Stimulated activated CD4-positive, alpha-beta T cell treated with anti-CD3 and anti-CD28 coated beads, Interleukin-12 subunit alpha, Interleukin-12 subunit beta, amount 100 ng/mL, for 48 hours (primary cell): Measurements from ENCODE around the gene PTPRS.
"Not testable (repeated sequence)": the region's sequence is repeated elsewhere in the genome, so short reads cannot be mapped to it uniquely, and the experiment has no call there.

Experiments
- DNase-seq, 3 donors: peaks; one replicate each; pipeline ENCODE4 v3.0.0-alpha.2; 2020; ENCODE audit warnings: low read depth in 2 of 3, low spot score in 1 of 3

Gene PTPRS

DNA sequence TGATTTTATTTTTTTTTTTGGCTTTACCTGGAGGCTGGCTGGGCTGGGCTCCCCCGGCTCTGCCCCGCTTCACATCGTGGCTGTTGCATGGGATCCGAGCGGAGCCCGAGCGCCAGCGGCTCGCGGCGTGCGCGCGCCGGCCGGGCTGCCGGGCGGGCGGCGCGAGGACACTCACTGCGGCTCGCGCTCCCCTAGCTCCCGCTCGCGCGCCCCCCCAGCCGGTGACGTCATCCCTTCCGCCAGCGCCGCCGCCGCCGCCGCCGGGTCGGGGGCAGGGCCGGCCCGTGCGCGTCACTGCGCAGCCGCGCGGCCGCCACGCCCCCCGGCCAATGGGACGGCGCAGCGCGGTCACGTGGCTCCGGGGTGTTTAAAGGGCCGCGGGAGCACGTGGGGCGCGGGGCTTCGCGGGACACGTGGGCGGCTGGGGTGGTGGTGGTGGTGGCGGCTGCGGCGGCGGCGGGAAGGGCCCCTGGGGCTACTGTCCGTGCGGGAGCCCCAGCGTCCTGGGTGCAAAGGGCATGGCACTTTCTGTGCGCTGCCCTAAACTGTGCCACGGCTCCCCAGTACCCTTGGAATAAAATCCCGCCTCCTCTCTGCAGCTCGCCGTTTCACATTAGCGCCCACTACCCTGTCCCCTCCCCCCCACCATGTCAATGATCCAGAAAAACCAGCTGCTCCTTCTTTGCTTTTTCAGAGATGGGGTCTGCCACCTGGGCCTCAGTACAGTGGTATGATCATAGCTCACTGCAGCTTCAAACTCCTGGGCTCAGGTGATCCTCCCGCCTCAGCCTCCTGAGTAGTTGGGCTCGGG is at the start of gene PTPRS:
Gene PTPRS, minus strand, starts transcription at position 176 of the 811 bp plus-strand sequence. CDS start 54,672 bp downstream, outside the sequence.
- peak; percentile 23 to 50 (median 49) for DNase-seq

DNA sequence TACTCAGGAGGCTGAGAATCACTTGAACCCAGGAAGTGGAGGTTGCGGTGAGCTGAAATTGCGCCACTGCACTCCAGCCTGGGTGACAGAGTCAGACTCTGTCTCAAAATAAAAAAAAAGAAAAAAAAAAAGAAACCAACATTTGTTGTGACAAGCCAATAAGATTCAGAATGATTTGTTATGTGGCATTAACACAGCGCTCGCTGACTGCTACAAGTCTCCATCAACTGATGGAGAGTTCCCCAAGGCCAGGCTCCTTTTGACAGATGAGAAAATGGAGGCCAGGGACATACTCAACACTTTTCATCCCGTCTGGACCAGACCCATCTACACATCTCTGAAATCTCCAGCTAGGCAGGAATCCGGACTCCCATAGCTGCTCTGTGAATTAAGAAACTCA is 48.7 kb upstream of the PTPRS start:
- DNase-seq, result no peak

DNA sequence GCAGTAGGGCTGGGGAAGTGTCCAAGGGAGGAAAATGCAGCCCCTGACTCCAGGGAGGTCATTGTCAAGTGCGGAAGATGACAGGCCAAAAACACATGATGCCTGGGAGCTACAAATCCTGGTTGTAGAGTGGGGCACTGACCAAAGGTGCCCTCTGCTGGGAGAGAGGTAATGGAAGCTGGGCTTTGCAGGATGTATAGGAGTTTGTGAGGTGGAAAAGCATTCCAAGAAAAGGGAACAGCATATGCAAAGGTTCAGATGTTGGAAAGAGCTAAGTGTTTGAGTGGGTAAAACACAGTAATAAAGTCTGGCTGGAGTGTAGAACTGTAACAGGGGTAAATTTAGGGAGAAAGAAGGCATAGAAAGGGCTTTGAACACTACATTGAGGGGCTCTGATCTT is 46.9 kb upstream of the PTPRS start:
- no peak for DNase-seq

DNA sequence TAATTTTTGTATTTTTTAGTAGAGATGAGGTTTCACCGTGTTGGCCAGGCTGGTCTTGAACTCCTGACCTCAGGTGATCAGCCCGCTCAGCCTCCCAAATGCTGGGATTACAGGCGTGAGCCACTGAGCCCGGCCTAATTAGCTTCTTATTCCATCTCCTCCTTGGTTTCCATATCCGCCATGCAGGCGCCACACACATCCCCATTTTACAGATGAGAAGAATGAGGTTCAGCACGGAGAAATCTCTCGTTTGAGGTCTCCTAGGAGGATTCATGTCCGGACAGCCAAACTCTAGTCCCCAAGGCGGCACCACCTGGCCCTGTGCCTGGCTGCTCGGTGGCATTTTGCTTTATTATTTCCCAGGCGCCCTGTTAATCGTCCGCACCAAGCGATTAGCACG is 46.2 kb upstream of the PTPRS start:
- DNase-seq, result no peak

DNA sequence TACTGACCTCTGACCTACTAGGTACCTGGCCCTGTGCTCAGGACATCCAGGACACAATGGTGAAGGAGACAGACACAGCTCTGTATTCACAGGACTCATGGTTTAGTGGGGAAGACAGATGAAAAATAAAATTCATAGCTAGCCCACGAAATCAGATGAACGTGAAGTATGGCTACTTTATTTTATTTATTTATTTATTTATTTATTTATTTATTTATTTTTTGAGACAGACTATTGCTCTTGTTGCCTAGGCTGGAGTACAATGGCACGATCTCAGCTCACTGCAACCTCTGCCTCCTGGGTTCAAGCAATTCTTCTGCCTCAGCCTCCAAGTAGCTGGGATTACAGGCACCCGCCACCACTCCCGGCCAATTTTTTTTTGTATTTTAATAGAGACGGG is 40.6 kb upstream of the PTPRS start:
- not testable (repeated sequence) for DNase-seq

DNA sequence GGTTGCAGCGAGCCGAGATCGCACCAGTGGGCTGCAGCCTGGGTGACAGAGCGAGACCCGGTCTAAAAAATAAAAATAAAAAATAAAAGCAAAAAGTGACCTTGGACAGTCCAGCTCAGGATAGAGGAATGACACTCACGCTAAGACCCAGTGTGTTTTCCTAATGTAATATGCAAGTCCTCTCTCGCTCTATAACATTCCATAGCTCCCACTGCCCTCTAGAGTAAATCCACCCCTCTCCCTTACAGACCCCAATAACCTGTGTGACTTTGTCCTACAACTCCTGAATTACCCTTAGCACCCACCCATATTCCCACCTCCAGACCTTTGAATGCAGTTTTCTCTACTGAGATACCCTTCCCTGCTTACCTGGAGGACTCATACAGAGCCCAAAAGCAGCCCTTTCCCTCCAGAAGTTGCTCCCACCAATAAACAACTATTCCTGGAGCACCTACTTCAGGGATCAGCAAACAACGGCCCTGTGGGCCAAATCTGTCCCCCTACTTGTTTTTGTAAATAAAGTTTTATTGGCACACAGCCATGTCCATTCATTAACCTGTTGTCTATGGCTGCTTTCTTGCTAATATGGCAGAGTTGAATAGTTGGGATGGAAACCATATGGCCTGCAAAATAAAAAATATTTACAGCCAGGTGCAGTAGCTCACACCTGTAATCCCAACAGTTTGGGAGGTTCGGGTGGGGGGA is 39.8 kb upstream of the PTPRS start:
- DNase-seq, result no peak

DNA sequence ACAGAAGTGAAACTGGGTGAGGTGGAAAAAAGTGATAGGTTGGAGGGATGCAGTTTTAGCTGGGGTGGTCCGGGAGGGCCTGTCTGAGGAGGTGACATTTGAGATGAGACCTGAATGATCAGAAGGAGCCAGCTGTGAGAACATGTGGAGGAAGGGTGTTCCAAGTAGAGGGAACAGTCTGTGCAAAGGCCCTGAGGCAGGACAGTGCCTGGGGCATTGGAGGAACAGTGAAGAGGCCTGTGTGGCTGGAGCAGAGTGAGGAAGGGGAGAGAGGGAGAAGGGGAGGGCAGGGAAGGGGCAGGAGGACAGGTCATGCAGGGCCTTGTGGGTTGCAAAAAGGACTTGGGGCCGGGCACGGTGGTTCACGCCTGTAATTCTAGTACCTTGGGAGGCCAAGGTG is 36.3 kb upstream of the PTPRS start:
- no peak for DNase-seq

DNA sequence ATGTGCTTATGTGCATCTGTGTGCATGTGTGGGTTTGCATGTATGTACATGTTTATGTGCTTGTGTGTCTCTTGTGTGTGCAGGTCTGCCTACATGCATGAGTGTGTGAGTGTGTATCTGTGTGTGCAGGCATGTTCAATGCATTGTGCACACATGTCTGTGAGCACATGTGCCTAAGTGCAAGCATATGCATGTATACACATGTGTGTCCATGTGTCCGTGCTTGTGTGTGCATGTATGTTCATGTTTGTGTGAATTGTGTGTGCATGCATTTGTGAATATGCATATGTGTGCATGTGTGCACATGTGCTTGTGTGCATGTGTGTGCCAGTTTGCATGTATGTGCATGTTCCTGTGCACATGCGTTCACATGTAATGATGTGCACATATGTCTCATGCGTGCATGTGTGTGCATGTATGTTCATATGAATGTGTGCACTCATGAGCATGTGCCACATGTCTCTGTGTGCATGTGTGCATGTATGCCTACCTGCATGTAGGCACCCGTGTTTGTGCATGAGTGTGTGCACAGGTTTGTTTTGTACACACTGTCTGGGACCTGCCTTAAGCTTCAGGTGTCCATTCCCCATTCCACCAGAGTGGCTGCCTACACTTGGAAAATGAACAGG is 32.1 kb upstream of the PTPRS start:
- no peak for DNase-seq

DNA sequence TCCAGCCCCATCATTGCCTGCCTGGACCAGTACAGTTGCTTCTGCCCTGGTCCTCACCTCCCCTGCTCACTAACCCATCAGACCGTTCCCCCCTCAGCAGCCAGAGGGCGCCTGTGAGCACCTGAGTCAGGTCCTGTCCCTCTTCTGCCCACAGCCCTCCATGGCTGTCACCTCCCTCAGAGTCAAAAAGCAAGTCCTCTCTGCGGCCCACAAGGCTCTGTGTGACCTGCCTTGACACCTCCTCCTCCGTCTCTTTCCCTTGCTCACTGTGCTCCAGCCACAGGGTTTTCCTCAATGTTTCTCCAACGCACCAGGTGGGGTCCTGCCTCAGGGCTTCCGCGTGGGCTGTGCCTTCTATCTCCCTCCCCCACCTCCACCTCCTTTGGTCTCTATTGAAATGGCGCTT is 29.4 kb upstream of the PTPRS start:
- DNase-seq, result peak; percentile 46 to 61 (median 49)

DNA sequence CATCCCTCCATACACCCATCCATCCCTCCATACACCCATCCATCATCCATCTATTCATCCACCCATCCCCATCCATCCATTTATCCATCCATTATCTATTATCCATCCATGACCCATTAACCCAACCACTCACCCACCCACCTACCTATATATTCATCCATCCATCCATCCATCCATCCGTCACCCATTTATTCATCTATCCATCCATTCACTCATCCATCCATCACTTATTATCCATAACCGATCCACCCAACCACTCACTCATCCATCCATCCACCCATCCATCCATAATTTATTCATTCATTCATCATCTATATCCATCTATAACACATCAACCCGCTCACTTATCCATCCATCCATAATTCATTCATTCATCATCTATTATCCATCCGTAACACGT is 28.7 kb upstream of the PTPRS start:
- no peak for DNase-seq

DNA sequence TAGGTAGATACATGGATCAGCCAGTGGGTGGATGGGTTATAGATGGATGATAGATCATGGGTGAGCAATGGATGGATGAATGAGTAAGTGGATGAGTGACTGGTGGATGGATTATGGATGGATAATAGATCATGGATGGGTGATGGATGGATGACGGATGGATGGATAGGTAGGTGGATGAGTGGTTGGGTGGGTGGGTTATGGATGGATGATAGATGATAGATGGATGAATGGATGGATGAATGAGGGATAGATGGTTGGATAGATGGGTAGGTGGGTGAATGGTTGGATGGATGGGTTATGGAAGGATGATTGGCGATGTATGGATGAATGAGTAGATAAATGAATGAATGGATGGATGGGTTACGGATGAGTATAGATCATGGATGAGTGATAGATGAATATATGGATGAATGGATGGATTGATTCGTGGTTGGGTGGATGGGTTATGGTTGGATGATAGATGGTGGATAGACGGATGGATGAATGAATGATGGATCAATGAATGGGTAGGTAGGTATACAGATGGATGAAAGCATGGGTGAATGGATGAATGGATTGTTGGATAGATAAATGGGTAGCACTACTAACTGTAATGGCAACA is 27.0 kb upstream of the PTPRS start:
- DNase-seq, result no peak

DNA sequence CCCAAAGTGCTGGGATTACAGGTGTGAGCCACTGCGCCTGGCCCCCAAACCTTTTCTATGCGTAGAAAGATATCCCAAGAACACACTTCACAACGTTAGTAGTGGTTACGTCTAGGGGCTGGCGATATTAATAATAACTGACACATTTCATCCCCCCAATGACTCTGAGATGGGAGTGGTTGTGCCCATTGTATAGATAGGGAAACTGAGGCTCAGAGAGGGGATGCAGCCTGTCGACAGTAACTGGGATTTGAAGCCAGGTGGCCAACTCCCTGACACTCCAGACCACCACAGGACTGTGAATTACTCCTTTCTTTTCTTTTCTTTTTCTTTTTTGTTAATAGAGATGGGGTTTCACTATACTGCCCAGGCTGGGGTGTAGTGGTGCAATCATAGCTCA is 25.3 kb upstream of the PTPRS start:
- no peak for DNase-seq

DNA sequence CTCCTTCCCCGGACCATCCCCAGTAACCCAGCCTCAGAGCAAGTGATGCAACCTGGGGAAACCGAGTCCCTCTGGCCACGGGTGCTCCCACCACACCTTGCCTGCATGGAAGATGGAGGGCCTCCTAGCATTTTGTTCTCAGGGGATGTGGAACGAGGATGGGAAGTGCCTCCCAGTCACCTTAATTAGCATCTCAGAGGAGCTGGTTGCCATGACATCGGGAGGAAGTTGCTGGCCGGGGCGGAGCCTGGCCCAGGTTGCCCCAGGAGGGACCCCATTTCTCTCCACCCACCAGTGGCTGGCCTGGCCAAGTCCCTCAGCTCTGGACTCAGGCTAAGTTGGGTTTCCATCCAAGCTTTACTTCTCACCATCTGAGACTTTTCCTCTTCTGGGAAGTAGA is 24.1 kb upstream of the PTPRS start:
- no peak for DNase-seq

DNA sequence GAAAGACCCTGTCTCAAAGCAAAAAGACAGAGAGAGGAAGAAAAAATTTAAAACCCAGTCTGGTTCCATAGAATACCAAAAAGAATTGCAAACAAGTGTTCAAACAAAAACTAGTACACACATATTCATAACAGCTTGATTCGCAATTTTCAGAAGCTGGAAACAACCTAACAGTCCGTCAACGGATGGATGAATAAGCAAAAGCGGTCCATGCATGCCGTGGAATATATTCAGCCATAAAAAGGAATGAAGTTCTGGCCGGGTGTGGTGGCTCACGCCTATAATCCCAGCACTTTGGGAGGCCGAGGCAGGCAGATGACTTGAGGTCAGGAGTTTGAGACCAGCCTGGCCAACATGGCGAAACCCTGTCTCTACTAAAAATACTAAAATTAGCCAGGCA is 21.2 kb upstream of the PTPRS start:
- DNase-seq, result not testable (repeated sequence)

DNA sequence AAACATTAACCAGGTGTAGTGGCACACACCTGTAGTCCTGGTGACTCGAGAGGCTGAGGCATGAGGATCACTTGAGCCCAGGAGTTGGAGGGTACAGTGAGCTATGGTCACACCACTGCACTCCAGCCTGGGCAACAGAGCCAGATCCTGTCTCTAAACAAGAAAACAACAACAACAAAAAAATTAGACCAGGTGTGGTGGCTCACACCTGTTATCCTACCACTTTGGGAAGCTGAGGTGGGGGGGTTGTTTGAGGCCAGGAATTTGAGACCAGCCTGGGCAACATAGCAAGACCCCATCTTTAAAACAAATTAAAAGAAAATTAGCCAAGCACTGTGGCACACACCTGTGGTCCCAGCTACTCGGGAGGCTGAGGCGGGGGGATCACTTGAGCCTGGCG is 20.8 kb upstream of the PTPRS start:
- DNase-seq, result no peak

DNA sequence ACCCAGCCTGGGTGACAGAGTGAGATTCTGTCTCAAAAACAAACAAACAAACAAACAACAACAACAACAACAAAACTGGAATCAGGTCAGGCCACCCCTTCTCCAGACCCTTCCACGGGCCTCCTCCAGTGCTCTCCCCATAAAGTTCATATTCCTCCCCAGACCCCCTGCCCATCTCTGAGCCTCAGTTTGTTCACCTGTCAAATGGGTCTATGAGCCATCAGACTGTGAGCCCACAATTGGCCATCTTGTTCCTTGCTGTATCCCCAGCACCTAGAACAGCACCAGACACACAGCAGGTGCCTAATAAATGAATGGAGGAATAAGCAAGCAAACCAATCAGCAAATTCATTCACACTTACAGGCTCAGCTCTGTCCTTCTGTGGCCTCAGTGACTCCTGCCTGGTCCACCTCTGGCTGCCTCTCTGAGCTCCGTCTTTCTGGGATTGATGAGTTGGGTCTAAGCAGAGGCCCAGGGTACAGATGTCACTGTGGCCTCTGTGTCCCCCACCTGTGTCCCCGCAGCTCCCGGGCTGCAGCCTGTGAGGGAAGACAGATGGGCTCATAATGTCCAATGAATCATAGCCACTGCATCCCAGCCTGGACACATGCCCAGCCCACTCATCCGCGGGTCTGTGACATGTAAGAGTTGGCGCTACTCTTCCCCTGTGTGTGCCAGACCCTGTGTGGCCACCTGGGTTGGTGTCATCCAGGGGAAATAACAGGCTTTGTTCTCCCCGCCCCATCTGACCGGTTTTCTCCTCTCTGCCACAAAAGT is 19.6 kb upstream of the PTPRS start:
- no peak for DNase-seq

DNA sequence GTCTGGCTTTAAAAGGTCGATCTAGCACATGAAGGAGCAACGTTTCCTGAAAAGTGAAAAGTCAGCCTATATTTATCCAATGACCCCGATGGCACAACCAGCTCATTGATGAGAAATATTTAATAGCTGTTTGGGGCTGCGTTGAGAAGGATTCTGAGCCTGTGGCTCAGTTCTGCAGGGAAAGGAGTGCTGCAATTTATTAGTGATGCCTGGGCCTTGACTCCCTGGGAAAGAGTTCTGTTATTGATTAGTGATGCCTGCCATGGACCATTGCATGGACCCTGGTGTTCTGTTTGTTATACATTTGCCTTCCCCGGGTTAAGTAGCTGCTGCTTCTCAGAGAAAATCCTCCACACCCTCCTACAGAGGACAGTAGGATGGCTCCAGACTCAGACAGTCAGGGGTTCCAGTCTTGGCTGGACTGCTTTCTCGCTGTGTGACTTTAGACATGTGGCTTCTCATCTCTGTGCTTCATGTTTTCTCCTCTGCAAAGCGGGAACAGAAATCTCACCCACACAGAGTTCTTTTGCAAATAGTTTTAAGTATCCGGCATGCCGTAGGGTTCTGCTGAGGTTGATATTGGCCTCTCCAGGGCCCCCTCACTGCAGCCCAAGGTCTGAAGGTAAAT is 17.7 kb upstream of the PTPRS start:
- no peak for DNase-seq

DNA sequence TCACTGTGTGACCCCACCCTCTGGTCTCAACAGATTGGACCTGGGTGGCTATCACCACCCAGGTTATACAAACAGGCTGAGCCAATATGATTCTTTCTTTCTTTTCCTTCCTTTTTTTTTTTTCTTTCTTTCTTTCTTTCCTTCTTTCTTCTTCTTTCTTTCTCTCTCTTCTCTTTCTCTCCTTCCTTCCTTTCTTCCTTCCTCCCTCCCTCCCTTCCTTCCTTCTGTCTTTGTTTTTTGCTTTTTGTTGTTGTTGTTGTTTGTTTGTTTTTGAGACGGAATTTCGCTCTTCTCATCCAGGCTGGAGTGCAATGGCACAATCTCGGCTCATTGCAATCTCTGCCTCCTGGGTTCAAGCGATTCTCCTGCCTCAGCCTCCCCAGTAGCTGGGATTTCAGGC is 17.0 kb upstream of the PTPRS start:
- DNase-seq, result no peak

DNA sequence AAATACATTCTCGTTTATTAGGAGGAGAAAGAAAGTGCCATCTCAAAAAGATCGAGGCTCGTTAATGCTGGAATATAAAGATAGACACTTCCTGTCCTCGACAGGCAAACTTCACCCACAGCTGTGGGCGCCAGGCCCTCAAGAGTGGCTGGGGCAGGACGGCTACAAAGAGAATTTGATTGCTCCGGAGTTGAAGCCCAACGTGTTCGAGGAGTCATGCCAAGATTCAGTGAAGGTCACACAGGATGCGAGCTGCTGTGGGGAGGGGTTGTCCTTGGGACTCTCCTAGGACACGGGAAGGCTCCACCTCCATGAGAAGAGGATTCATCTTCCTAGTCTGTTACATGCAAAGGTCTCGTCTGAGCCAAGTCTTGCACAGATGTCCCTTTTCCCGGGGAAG is 16.3 kb upstream of the PTPRS start:
- no peak for DNase-seq

DNA sequence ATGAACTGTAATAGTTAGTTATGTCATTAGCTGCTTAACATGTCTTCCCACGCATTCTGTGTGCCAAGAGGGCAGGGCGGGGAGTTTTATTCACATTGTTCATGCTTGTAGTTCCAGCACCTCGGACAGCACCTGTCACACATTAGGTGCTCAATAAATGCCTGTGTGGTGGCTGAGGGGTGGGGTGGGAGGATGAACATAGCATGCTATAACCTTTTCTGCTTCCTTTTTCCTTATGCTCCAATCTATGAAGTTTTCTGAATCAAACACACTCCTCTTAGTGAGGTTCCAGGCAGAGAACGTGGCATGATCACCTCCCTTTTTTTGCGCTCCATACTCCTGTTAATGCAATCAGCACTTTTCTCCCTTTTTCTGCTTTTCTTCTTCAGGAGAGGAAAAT is 15.8 kb upstream of the PTPRS start:
- no peak for DNase-seq

DNA sequence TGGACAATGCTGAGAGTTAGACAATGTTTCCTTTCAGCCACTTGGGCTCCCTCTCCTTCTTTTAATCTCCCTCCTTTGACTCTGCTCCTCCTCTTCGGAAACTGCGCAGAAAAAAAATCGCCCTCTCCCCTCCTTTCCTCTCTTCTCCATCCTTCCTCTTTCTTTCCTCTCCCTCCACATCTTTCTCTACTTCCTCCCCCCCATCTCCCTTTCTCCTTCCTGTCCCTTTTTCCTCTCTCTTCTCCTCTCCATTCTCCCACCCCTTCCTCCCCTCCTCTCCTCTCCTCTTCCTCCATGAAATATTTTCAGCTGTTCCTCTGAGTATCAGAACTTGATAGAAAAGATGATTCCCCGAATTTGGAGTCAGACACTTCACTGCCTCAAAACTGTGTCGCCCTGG is 15.1 kb upstream of the PTPRS start:
- DNase-seq, result no peak
